ENCODE measurements around the gene RPL35.

The RPL35 gene

GRCh38 chr9:124877021-124877782 lies 15.4 kb upstream of the RPL35 start:
- no peak for DNase-seq (ENCODE audit: low read depth in 2 of 2)

GRCh38 chr9:124875501-124875900 lies 13.7 kb upstream of the RPL35 start:
- DNase-seq (ENCODE audit: low read depth in 2 of 2): no peak

- no peak for DNase-seq (ENCODE audit: low read depth in 2 of 2)
These were observed 11.9 kb upstream of the RPL35 start for GRCh38 chr9:124873664-124874063.

- no peak for DNase-seq (ENCODE audit: low read depth in 2 of 2)
These were observed 9.4 kb upstream of the RPL35 start for GRCh38 chr9:124871156-124871561.

GRCh38 chr9:124870723-124871122 lies 9.0 kb upstream of the RPL35 start:
- no peak for DNase-seq (ENCODE audit: low read depth in 2 of 2)

GRCh38 chr9:124869986-124870560 lies 8.3 kb upstream of the RPL35 start:
- peak; percentile 48 to 90 for DNase-seq (ENCODE audit: low read depth in 2 of 2)

- no peak for DNase-seq (ENCODE audit: low read depth in 2 of 2)
These were observed 7.8 kb upstream of the RPL35 start for GRCh38 chr9:124869466-124869985.

GRCh38 chr9:124868511-124869465 lies 7.0 kb upstream of the RPL35 start:
- DNase-seq (ENCODE audit: low read depth in 2 of 2): peak; percentile 79 to 88

- no peak for DNase-seq (ENCODE audit: low read depth in 2 of 2)
These were observed 1.7 kb upstream of the RPL35 start for GRCh38 chr9:124863371-124863871.

- no peak for DNase-seq (ENCODE audit: low read depth in 2 of 2)
These were observed 995 bp downstream of the RPL35 start for GRCh38 chr9:124860582-124861341.

- no peak for DNase-seq (ENCODE audit: low read depth in 2 of 2)
These were observed 1.8 kb downstream of the RPL35 start for GRCh38 chr9:124859803-124860581.

GRCh38 chr9:124858330-124859046 lies 3.3 kb downstream of the RPL35 start:
- DNase-seq (ENCODE audit: low read depth in 2 of 2): no peak

- no peak for DNase-seq (ENCODE audit: low read depth in 2 of 2)
These were observed 4.1 kb downstream of the RPL35 start for GRCh38 chr9:124857533-124858162.

- DNase-seq (ENCODE audit: low read depth in 2 of 2): no peak
These were observed 5.6 kb downstream of the RPL35 start for GRCh38 chr9:124855944-124856765.

GRCh38 chr9:124855566-124855943 lies 6.2 kb downstream of the RPL35 start:
- no peak for DNase-seq (ENCODE audit: low read depth in 2 of 2)

- no peak for DNase-seq (ENCODE audit: low read depth in 2 of 2)
These were observed 6.9 kb downstream of the RPL35 start for GRCh38 chr9:124854822-124855221.

- no peak for DNase-seq (ENCODE audit: low read depth in 2 of 2)
These were observed 7.6 kb downstream of the RPL35 start for GRCh38 chr9:124854161-124854560.

- DNase-seq (ENCODE audit: low read depth in 2 of 2): no peak
These were observed 8.1 kb downstream of the RPL35 start for GRCh38 chr9:124853605-124854143.
